K562 (cell line): ENCODE results near the gene GFI1B. TPM values are rescaled to one million over a fixed set of nuclear protein-coding genes. Genes with fewer than 3 reads are reported as not detected.

ENCODE experiments used
- ATAC-seq: fragments of 200-7000 bp; cut with Tn5 transposase; 3 replicates; pipeline ENCODE4 v1.9.1; 2020; ENCODE audit warnings: moderate library complexity
- BruUV-seq: library from RNA; stranded (reverse); fragments of 400-500 nt; replicated peaks from 2 replicates; lab custom pipeline; 2021; lab: Mats Ljungman, UMichigan
- CTCF ChIA-PET: fragments of 300-600 bp; formaldehyde crosslinking; extraction: SDS; loops from one replicate; lab custom pipeline; 2021; ENCODE audit warnings: low intra/inter-chr PET ratio; lab: Yijun Ruan, JAX
- POLR2A ChIA-PET: fragments of 300-600, 350-650 bp; sonication (Branson Sonifier 250); formaldehyde crosslinking; extraction: SDS; loops from one replicate; lab custom pipeline; 2021; ENCODE audit warnings: antibody characterized with exemption, inconsistent platforms; lab: Yijun Ruan, JAX
- DNase-seq, 4 experiments: peaks; one replicate each; pipeline versions ENCODE4 v3.0.0 to v3.0.0-alpha.2; 2011 to 2018; ENCODE audit warnings: low spot score in 3 of 4, mixed read lengths in 3 of 4; ENCODE audit errors: extremely low read depth in 1 of 4
- FAIRE-seq: peaks from 2 replicates; lab custom pipeline; 2011; peaks lifted over from hg19 to GRCh38; lab: Jason Lieb, UNC
- H2AFZ ChIP-seq: 2 replicates; pipeline ENCODE4 v1.6.0; 2011; ENCODE audit warnings: low read depth, low read length, control low read depth, inconsistent platforms
- H3K27ac ChIP-seq: fragments of 200-600 bp; 3 replicates; pipeline ENCODE4 v1.8.0; 2011; ENCODE audit warnings: low read depth, mild to moderate bottlenecking, control low read depth, inconsistent platforms, low read length, moderate library complexity, mixed read lengths; ENCODE audit errors: extremely low read depth
- H3K27me3 ChIP-seq, 2 experiments: fragments of 300-600 bp in 1 of 2; 2 replicates in 1 of 2; 3 replicates in 1 of 2; pipeline versions ENCODE4 v1.6.0 to v1.8.0; 2011; ENCODE audit warnings: inconsistent platforms in 2 of 2, low read length in 2 of 2, mild to moderate bottlenecking in 1 of 2, mixed read lengths in 1 of 2, moderate library complexity in 1 of 2; ENCODE audit not compliant: control insufficient read depth in 2 of 2, insufficient read depth in 2 of 2
- H3K36me3 ChIP-seq: fragments of 300-600 bp; 3 replicates; pipeline ENCODE4 v1.8.0; 2011; ENCODE audit warnings: mild to moderate bottlenecking, low read length, inconsistent platforms; ENCODE audit not compliant: control insufficient read depth, insufficient read depth
- H3K4me1 ChIP-seq, 2 experiments: fragments of 200-600 bp in 1 of 2; replicated peaks in 1 of 2; 2 replicates in 1 of 2; 3 replicates in 1 of 2; pipeline versions ENCODE4 v1.5.1 to v1.8.0; 2011; ENCODE audit warnings: inconsistent platforms in 2 of 2, low read length in 2 of 2, mild to moderate bottlenecking in 1 of 2, mixed read lengths in 1 of 2, moderate library complexity in 1 of 2; ENCODE audit not compliant: control insufficient read depth in 2 of 2, insufficient read depth in 2 of 2
- H3K4me2 ChIP-seq: 2 replicates; pipeline ENCODE4 v1.6.1; 2011; ENCODE audit warnings: low read length, control low read depth, inconsistent platforms, mixed read lengths; ENCODE audit not compliant: insufficient read depth
- H3K4me3 ChIP-seq: fragments of 200-600 bp; sonication (generic), shearing (Covaris generic); 2 replicates; pipeline ENCODE4 v1.5.1; 2016; ENCODE audit warnings: control low read depth, inconsistent platforms
- H3K79me2 ChIP-seq: fragments of 200-600 bp; 3 replicates; pipeline ENCODE4 v1.8.0; 2011; ENCODE audit warnings: low read length, inconsistent platforms; ENCODE audit not compliant: control insufficient read depth, insufficient read depth
- H3K9ac ChIP-seq, 2 experiments: 2 replicates each; pipeline versions ENCODE4 v1.6.0 to v1.6.1; 2011; ENCODE audit warnings: low read depth in 2 of 2, low read length in 2 of 2, control low read depth in 1 of 2, inconsistent platforms in 1 of 2, mild to moderate bottlenecking in 1 of 2, mixed read lengths in 1 of 2; ENCODE audit not compliant: insufficient read depth in 1 of 2
- H3K9me1 ChIP-seq: one replicate; pipeline ENCODE4 v1.6.0; 2011; ENCODE audit warnings: inconsistent platforms, mild to moderate bottlenecking, low read length, moderate library complexity; ENCODE audit not compliant: control insufficient read depth, insufficient read depth
- H3K9me3 ChIP-seq: replicated peaks from 2 replicates; pipeline ENCODE4 v1.5.1; 2011; ENCODE audit warnings: low read depth, low read length, inconsistent platforms; ENCODE audit not compliant: control insufficient read depth, insufficient read depth
- H4K20me1 ChIP-seq: replicated peaks from 2 replicates; pipeline ENCODE4 v1.6.1; 2011; ENCODE audit warnings: low read length, inconsistent platforms, mixed read lengths; ENCODE audit not compliant: control insufficient read depth, insufficient read depth
- HMBOX1 ChIP-seq: sonication (generic); IDR thresholded peaks from 2 replicates; pipeline ENCODE4 v1.6.1; 2016
- LCOR ChIP-seq: sonication (generic); formaldehyde crosslinking; IDR thresholded peaks from 2 replicates; pipeline ENCODE4 v1.8.0; 2022; ENCODE audit warnings: mild to moderate bottlenecking, missing genetic modification reagents
- POLR3G ChIP-seq: IDR thresholded peaks from 2 replicates; pipeline ENCODE4 v1.6.1; 2011; ENCODE audit not compliant: insufficient read length, insufficient replicate concordance; ENCODE audit errors: extremely low read depth
- TSHZ1 ChIP-seq: fragments of 250-450 bp; sonication (Bioruptor Pico); IDR thresholded peaks from 2 replicates; pipeline ENCODE4 v1.4.0; 2020; ENCODE audit warnings: mild to moderate bottlenecking, moderate library complexity
- ZNF133 ChIP-seq: fragments of 250-450 bp; sonication (Bioruptor Pico); IDR thresholded peaks from 2 replicates; pipeline ENCODE4 v1.4.0; 2020; ENCODE audit warnings: mild to moderate bottlenecking
- WGBS: fragments of 100-300 bp; shearing (Covaris generic); methylation state at CpG from one replicate; pipeline ENCODE4 v1.1.6; 2016; ENCODE audit warnings: low coverage, mixed read lengths; ENCODE audit not compliant: insufficient coverage; ENCODE audit errors: missing lambda C conversion rate; 5-methylcytosine and 5-hydroxymethylcytosine counted together
- in situ Hi-C: fragments of 300-500 bp; cut with MboI; formaldehyde crosslinking; loops from 4 replicates; pipeline ENCODE4 v1.15.0; 2018; ENCODE audit warnings: inconsistent platforms, mixed read lengths
- intact Hi-C: fragments of 100-400 bp; cut with micrococcal nuclease; formaldehyde crosslinking; loops from 2 replicates; pipeline ENCODE4 v1.14.2; 2022
- polyA plus RNA-seq, 8 experiments: library from polyadenylated mRNA; depleted of rRNA in 4 of 8; stranded (reverse) in 5 of 8; unstranded in 3 of 8; fragments of >200 nt; fragmentation: Nextera tagmentation in 2 of 8; fragmentation: Illumina TruSeq in 1 of 8; extraction: Ambion mirVana in 2 of 8; extraction: Trizol in 1 of 8; gene quantifications; 2 replicates each; pipeline versions ENCODE4 v1.2.1 to v1.2.3, GENCODE V29; 2011 to 2014; ENCODE audit warnings: inconsistent platforms in 1 of 8, missing spikeins in 1 of 8
- total RNA-seq, 7 experiments: library from RNA; depleted of rRNA in 6 of 7; stranded (reverse); fragments of >200 nt in 6 of 7; fragmentation: Illumina TruSeq in 2 of 7; extraction: Trizol in 2 of 7; gene quantifications; 2 replicates each; pipeline versions ENCODE4 v1.2.1 to v1.2.3, GENCODE V29; 2011 to 2021; ENCODE audit warnings: low replicate concordance in 1 of 7

GFI1B gene
- total and polyA plus RNA-seq, 9 of the 15 experiments (the other 6 are each of a cell fraction or from before 2014, with no cell fraction given) = 8.0 to 75.7 (median 34.5) TPM

GRCh38 chr9:132970324-132971062 is 8.0 kb upstream of the GFI1B start:
- H2AFZ ChIP-seq = no peak overlapping the region
- DNase-seq (no peak), ATAC-seq (no peak), FAIRE-seq (no peak)
- intact Hi-C loops (loop anchor here (10.0 kb wide), 2 partner anchors 66 to 466 kb away; no protein-coding TSS in a partner anchor), in situ Hi-C loops (no loop called here)
- no peak overlapping the region for H3K4me2 ChIP-seq
- no peak overlapping the region for H3K27ac ChIP-seq
- 0 out of 2 replicates have a peak, but pooled peaks have one; percentile 18 for TF ChIP-seq HMBOX1
- no peak for TF ChIP-seq ZNF133
- no peak for TF ChIP-seq POLR3G
- TF ChIP-seq LCOR (CRISPR knock-in tag) = no peak
- no peak for TF ChIP-seq TSHZ1 (CRISPR knock-in tag)
- H3K27me3 ChIP-seq = no peaks in the 10 kb centered on the region
- ChIA-PET POLR2A (no interaction called here), CTCF (interaction anchor here (0.6 kb wide), 1 partner anchor 1869 kb away, joined by 6 read pairs; no protein-coding TSS in a partner anchor)
- BruUV-seq = no TSS peak
- H3K79me2 ChIP-seq = no peaks in the 10 kb centered on the region
- no peak overlapping the region for H3K9ac ChIP-seq
- H3K4me1 ChIP-seq = peaks cover 0 to 12% of the 10 kb centered on the region in 2 experiments; a peak in 3 of 5 replicates
- H3K36me3 ChIP-seq = no peaks in the 10 kb centered on the region
- WGBS = 70% methylated on average over 16 of the region's 16 CpGs
- no peaks in the 10 kb centered on the region for H3K9me1 ChIP-seq
- no peaks in the 10 kb centered on the region for H4K20me1 ChIP-seq
- H3K9me3 ChIP-seq = no peaks in the 10 kb centered on the region
- H3K4me3 ChIP-seq = no peak overlapping the region
